Airway epithelial cell (primary cell): Measurements from ENCODE around the gene PGM2L1. TPM values are rescaled to one million over a fixed set of nuclear protein-coding genes. Genes with fewer than 3 reads are reported as not detected.

Source experiments
- total RNA-seq: library from RNA; depleted of rRNA; stranded (reverse); fragments of >200 nt; gene quantifications from 2 replicates; pipeline ENCODE4 v1.2.3, GENCODE V29; 2015

PGM2L1 gene
- total RNA-seq: 1.4 and 2.0 TPM in 2 replicates

DNA sequence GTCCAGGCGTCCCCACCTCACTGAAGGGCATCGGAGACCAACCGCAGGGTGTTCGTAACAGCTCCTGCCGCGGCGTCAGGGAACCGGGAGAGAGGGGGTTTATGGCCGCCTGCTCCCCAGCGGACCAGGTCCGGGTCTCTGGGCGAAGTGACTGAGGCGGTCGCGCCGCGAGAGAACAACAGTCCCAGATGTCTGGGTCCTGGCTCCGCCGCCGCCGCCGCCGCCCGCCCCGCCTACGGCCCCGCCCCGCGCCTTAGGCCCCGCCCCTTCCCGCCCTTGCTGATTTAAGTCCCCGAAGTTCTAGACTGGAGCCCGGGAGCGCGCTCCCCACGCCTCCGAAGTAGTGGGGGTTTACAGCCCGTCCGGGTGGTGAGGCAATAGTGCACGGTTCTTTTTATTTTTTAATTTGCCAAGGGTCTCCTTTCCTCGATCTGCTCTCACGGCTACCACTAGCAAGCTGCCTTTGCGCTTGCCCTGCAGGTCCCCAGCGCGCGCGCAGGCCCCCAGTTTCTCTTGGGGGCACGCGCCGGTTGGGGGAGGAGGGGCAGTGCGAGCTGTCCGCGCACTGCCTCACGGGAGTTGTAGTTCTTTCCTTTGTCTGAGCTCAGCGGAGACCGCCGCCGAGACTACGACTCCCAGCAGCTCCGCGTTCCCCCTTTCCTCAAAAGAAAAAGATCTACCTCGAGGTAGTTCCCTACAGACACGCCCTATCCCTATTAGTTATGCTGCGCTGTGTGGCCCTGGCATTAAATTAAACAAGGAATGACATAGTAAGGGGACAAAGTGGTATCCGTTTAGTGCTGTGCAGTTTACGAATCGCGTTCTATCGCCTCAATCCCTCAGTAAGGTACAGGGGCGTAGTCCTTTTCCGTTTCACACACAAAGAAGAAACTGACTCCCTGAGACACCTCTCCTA is at the start of gene PGM2L1:
Gene PGM2L1, minus strand, starts transcription at position 190 of the 916 bp plus-strand sequence. CDS start 272 bp downstream, outside the sequence.

DNA sequence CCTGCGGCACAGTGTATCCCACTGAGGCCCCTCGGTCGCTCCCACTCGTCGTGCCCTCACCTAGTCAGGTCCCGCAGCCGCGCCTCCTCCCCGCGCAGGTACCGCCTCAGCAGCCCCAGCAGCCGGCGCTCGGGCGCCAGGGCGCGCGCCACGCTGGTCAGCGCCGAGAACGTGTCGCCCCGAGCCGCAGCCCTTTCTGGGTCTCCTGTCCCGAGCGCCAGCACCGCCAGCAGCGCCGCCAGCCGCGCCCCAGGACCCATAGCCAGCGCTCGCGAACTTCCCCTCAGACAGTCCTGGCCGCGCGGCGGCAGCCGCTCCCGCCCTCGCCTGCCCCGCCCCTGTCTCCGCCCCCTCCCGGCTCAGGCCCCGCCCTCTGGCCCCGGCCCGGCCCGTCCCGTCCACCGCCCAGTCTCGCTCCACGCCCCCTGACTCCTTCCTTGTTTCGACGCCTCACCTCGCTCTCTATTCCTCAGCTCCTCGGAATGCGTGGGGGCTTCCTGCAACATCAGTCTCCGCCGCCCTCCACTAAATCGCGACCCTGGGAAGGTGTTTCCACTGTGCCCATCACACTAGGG is 86.8 kb downstream of the PGM2L1 start, which contains the start of gene P4HA3:
Gene P4HA3, minus strand, starts transcription at position 289 of the 575 bp plus-strand sequence. Its CDS starts 29 bp downstream, at position 260.

Other genes starting within 250 kb of the PGM2L1 start
- gene C2CD3, start 227.4 kb downstream of the PGM2L1 start, total RNA-seq: 6.2 and 10.6 TPM in 2 replicates
- gene PPME1, start 227.1 kb downstream of the PGM2L1 start, total RNA-seq: 42.0 and 44.9 TPM in 2 replicates
- 0.09 and 0.71 TPM in 2 replicates for gene P4HA3, start 86.8 kb downstream of the PGM2L1 start, total RNA-seq
- not detected in 2 replicates for gene KCNE3, start 69.1 kb upstream of the PGM2L1 start, total RNA-seq
- 1.5 and 4.4 TPM in 2 replicates for gene LIPT2, start 95.3 kb upstream of the PGM2L1 start, total RNA-seq
- 8.5 and 9.5 TPM in 2 replicates for gene POLD3, start 194.1 kb upstream of the PGM2L1 start, total RNA-seq